Activated naive CD8-positive, alpha-beta T cell treated with anti-CD3 and anti-CD28 coated beads, Interleukin-2, amount 50 U/mL, for 16 hours (primary cell): ENCODE data around the gene CAMTA1.

Source experiments
- DNase-seq: peaks from one replicate; pipeline ENCODE4 v3.0.0-alpha.2; 2020; ENCODE audit warnings: low read depth, low spot score

The CAMTA1 gene

DNA sequence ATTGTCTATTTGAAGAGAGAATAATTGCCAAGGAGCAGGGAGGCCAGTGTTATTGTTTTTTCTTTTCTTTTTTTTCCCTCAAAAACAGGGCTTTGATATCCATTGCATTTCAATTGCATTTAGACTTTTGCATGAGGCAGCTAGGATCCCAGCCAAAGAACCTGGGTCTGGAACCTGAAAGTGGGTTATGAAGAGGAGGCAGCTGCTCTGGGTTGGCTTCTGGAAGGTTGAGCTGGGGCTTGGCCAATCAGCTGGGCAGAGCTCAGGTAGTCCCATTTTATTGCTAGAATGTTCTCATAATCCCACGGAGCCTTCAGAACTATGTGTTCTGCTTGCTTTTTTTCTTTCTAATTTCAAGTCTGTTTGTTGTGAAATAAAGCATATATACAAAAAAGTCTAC is 218.9 kb downstream of the CAMTA1 start:
- no peak for DNase-seq

GRCh38 chr1:7005762-7006161 is 220.5 kb downstream of the CAMTA1 start:
- no peak for DNase-seq

DNA sequence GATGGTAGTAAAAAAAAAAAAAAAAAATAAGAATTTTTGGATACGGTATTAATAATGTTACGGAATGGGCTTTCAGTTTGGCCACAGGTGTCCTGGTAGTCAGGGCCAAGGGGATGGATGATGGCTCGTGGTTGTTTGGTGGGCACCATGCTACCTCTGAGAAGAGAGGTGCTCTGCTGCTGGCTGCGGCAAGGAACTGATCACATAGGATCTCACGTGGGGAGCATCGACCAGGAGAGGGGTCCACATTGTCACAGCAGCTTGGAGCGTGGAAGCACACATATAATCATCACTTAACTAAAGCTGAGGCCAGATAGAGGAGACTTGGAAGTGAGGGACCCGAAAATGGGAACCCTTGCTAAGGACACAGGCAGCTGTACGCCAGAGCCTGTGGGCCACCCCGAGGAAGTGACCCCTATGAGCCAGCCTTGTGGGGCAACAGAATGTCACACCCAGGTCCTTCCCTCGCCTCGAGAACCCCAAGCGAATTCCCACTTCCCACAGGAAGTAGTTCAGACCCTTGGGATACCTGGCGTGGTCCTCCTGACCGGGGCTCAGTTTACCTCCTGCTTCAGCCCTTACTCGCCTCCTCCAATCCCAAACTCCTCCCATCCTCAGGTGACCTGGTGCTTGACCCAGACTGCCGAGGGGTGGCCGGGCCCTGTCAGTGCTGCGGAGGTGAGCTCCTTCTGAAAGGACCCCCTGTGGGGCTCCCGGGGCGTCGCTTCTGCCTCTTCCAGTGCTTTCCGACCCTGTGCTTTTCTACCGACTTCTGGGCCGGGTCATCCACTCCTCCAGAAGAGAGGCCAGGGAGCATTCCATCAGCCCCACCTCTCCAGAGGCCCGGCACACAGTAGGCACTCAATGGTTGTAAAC is 222.0 kb downstream of the CAMTA1 start:
- no peak for DNase-seq

DNA sequence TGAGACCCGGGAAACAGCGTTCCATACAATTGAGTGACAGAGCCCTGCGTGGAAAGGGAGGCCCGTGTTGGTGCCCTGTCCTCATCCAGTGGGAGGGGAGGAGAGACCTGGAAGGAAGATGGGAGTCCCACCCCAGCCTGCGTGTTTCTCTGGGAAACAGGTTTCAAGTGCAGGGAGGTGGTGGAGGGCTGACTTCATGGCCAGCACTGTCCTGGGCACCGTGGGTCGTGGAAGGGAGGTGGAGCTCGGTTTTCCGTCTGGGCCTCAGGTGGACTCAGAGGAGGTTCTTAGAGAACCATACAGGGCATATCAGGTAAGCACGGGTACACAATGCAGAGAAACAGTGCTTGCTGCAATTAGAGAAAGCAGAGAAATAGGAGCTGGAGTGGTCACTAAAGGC is 222.6 kb downstream of the CAMTA1 start:
- DNase-seq = no peak

DNA sequence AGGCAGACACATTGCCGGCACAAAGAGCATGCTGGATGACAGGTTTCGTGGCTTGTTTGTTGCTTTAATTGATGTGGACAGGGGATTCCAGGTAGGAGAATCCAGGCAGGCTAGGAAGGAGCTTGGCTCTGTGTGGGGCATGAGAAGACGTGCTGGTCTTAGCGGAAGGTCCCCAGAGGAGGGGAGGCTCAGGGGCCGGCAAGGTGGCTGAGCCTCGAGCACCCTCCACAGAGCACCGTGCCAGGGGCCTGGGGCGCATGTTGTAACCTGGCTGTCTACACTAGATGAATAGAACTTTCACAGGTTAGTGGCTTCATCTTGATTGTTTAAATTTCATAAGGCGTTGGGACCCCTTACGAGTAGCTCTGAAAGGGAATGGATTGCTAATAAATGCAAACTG is 223.1 kb downstream of the CAMTA1 start:
- no peak for DNase-seq

DNA sequence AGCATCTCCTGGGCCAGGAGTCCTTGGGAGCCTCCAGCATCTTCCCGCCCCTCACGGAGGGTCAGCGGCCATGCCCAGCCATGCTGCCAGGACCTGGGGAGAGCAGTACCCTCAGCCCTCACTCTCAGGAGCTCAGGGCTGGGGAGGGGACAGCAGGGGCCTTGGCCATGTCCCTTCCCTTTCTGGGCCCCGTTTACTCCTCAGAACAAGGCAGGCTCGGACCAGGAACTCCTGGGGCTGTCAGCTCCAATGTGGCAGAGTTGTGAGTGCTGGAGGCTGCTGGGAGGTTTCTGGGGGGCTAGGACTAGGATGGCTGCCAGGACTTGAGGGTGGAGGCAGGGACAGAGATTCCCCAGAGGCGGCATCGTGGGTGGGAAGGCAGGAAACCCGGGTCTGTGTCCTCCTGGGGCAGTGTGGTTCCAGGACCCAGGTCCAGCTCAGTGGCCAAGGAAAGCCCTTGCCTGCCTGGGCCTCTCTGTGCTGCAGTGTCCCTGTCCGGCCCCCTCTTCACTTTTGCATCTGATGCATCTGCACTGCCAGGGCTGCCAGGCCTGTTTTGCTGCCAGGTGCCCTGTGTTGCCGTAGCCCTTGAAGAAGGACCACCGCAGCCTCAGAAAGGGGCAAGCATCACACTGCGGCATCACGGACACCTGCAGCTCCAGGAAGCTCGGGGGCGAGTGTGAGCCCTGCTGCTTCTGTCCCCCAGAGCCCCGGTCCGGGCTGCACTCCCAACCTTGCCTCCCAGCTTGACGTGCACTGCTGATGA is 223.9 kb downstream of the CAMTA1 start:
- DNase-seq = no peak

DNA sequence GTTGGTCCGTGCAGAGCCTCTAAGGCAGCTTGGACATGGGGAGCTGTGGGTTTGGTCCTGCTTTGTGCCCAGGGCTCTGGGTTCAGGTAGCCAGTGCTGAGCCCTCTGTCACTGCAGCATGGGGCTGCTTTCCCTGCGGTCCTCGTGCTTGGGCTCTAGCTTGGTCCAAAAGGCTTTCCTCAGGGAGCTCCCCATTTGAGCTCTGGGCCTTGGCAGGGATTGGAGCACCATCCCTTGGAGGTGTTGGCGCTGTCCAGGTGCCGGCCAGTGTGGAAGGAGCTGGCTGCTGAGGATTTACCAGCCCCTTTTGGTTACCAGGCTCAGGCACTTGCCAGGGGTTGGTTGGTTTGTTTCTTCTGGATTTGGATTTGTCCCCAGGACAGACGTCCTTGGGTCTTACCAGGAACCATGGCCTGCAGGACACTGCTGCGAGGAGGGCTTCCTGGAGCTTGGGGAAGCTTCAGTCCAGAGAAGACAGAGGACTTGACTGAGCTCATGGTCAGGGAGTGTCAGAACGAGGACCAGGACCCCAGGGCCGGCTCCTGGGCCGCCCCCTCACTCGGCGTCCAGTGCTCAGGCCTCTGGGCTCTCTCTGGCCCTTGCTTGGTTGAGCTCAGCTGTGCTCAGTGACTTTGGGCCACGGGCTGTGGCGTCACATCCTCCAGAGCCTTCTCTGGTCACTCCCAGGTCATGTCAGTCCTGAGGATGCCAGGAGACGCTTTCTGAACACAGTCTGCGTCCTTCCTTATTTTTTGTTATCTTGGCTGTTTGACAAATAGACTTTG is 224.7 kb downstream of the CAMTA1 start:
- no peak for DNase-seq

- DNase-seq = no peak
These were observed 225.4 kb downstream of the CAMTA1 start for GRCh38 chr1:7010534-7011200.

DNA sequence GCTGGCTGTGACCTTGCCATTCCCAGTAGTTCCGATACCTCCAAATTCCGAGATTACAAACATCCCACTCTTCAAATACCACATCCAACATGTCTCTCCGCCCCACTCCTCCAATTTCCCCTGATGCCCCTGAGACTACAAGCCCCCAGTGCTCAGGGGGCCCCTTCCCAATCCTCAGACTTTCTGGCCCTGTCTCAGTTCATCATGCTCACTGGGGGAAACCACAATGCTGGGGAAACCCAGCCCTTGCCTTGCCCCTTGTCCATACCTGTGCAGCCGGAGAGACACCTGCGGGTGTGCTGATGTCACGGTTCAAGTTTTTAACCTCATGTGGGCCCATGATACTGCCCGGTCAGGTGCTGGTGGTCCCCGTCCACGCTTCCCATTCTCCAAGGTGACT is 226.6 kb downstream of the CAMTA1 start:
- no peak for DNase-seq

DNA sequence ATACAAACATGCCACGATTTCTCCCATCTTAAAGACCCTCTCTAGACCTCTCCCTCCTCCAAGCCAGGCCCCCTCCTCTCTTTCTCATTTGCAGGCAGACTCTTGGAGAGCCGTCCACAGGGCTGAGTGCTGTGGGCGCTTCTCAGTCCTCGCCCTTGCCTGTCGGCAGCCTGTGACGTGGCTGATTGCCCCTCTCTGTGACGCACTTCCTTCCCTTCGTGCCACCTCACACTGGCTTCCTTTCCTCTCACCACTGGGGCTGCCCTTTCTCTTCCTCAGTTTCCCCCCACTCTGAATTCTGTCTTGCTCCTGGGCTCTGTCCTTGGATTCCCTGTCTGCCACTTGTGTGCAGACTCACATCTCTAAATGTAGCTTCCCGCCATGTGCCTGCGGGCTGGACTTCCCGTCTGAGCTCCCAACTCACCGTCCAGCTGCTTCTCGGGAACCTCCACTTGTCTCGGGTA is 227.2 kb downstream of the CAMTA1 start:
- DNase-seq = no peak

GRCh38 chr1:7013833-7014639 is 228.8 kb downstream of the CAMTA1 start:
- DNase-seq = no peak

- no peak for DNase-seq
These were observed 229.3 kb downstream of the CAMTA1 start for GRCh38 chr1:7014640-7014930.

GRCh38 chr1:7015022-7015421 is 229.8 kb downstream of the CAMTA1 start:
- DNase-seq = no peak

DNA sequence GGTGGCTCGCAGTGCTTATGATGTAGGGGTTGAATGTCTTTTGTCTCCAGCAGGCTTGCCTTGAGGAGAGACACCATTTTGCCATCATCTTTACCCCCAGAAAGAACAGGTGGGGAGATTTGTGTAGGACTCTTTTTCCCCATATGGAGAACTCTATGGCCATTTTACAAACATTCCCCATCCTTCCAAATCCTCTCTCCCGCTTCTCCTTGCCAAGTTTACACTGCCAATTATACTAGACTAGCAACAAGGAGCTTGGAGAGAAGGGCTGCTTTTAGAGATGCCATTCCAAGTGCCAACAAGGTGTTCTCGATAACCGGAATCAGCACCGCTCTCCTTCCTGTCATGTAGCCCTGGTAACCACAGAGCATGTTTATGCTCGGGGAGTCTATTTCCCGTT is 233.1 kb downstream of the CAMTA1 start:
- DNase-seq = no peak

DNA sequence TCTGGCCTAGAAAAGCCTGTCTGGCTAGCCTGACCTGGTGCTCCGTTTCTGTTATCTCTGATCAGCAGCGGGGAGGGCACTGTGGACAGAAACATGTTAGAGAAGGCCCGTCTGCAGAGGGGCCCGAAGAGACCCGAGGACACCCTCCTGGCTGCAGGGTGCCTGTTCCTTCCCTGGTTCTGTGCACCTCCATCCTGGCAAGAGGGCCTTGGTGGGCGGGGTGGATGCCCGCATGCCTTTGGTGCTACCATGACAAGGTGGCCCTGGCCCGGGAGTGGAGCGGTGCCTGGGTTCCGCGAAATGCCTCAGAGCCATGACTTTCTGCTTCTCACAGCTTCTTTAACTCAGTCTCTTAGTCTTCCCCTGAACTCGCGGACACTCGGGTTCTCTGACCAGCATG is 233.6 kb downstream of the CAMTA1 start:
- DNase-seq = no peak

GRCh38 chr1:7019510-7019909 is 234.3 kb downstream of the CAMTA1 start:
- DNase-seq = no peak

GRCh38 chr1:7022058-7022457 is 236.8 kb downstream of the CAMTA1 start:
- DNase-seq = no peak

- DNase-seq = no peak
These were observed 239.8 kb downstream of the CAMTA1 start for GRCh38 chr1:7025013-7025412.

DNA sequence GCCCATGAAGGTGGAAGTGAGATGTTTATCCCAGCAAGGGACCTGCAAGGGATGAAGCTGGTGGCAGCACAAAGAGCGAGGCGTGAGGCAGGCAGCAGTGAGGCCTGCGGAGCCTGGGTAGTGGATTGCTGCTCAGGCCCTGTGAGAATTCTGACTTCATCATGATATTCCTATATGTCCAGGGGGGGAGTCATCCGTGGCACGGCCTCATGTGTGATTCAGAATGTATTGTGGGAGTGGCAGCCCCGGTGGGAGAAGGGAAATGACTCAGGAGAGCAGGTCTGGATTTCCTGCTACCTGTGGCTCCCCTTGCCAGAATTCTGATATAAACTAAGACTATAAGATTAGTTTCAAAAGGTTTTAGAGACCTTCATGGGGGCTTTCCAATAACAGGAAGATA is 240.9 kb downstream of the CAMTA1 start:
- no peak for DNase-seq

- DNase-seq = no peak
These were observed 247.7 kb downstream of the CAMTA1 start for GRCh38 chr1:7032992-7033391.

GRCh38 chr1:7036386-7036785 is 251.1 kb downstream of the CAMTA1 start:
- no peak for DNase-seq
